Panc1 (cell line): Measurements from ENCODE around the gene PTPRA.

ENCODE experiments used
- POLR2AphosphoS5 ChIP-seq: IDR thresholded peaks from 2 replicates; pipeline ENCODE4 v1.6.1; 2012; ENCODE audit warnings: mild to moderate bottlenecking, low read depth, low read length, moderate library complexity
- TF ChIP-seq, protein P1 (sequence below): fragments of 450-650 bp; IDR thresholded peaks from 2 replicates; pipeline ENCODE4 v1.5.1; 2017; ENCODE audit warnings: mild to moderate bottlenecking

DNA sequence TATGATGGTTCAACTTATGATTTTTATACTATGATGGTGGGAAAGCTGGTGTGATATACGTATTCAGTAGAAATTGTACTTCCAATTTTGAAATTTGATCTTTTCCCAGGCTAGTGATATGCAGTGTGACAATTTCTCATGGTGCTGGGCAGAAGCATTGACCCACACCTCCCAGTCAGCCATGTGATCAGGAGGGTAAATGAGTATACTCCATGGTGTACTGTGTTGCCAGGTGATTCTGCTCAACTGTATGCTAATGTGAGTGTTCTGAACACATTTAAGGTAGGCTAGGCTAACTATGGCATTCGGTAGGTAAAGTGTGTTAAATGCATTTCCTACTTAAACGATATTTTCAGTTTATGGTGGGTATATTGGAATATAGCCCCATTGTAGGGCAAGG, 19.1 kb downstream of the PTPRA start:
- TF ChIP-seq, protein P1, sequence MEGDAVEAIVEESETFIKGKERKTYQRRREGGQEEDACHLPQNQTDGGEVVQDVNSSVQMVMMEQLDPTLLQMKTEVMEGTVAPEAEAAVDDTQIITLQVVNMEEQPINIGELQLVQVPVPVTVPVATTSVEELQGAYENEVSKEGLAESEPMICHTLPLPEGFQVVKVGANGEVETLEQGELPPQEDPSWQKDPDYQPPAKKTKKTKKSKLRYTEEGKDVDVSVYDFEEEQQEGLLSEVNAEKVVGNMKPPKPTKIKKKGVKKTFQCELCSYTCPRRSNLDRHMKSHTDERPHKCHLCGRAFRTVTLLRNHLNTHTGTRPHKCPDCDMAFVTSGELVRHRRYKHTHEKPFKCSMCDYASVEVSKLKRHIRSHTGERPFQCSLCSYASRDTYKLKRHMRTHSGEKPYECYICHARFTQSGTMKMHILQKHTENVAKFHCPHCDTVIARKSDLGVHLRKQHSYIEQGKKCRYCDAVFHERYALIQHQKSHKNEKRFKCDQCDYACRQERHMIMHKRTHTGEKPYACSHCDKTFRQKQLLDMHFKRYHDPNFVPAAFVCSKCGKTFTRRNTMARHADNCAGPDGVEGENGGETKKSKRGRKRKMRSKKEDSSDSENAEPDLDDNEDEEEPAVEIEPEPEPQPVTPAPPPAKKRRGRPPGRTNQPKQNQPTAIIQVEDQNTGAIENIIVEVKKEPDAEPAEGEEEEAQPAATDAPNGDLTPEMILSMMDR: no peak
- TF ChIP-seq POLR2AphosphoS5: no peak
